GM23248 (cell line): ENCODE results near the gene CDKN2A. TPM values are rescaled to one million over a fixed set of nuclear protein-coding genes. Genes with fewer than 3 reads are reported as not detected.
A peak's percentile ranks its signal among the peaks of the same experiment; 100 is the strongest.

ENCODE experiments used
- DNase-seq: peaks from one replicate; pipeline ENCODE4 v3.0.0-alpha.2; 2015
- H2AFZ ChIP-seq: fragments of 200-600 bp; sonication (generic); 2 replicates; pipeline ENCODE4 v1.6.1; 2016; ENCODE audit warnings: antibody characterized with exemption
- H3F3A ChIP-seq: fragments of 200-600 bp; sonication (generic); 2 replicates; pipeline ENCODE4 v1.6.1; 2016; ENCODE audit warnings: mild to moderate bottlenecking, antibody characterized with exemption, mixed run types; ENCODE audit not compliant: insufficient read depth
- H3K27ac ChIP-seq: fragments of 200-600 bp; sonication (generic); 2 replicates; pipeline ENCODE4 v1.5.1; 2016; ENCODE audit warnings: mild to moderate bottlenecking
- H3K27me3 ChIP-seq: fragments of 200-600 bp; sonication (generic); replicated peaks from 2 replicates; pipeline ENCODE4 v1.6.1; 2016; ENCODE audit warnings: mild to moderate bottlenecking; ENCODE audit not compliant: insufficient read depth
- H3K36me3 ChIP-seq: fragments of 200-600 bp; sonication (generic); 2 replicates; pipeline ENCODE4 v1.6.1; 2016; ENCODE audit warnings: low read depth, mild to moderate bottlenecking
- H3K4me1 ChIP-seq: fragments of 200-600 bp; sonication (generic); 2 replicates; pipeline ENCODE4 v1.6.1; 2016; ENCODE audit warnings: mild to moderate bottlenecking; ENCODE audit not compliant: insufficient read depth
- H3K4me2 ChIP-seq: fragments of 200-600 bp; sonication (generic); one replicate; pipeline ENCODE4 v1.6.1; 2016; ENCODE audit warnings: mild to moderate bottlenecking; ENCODE audit not compliant: unreplicated experiment
- H3K4me3 ChIP-seq: fragments of 200-600 bp; sonication (generic); 2 replicates; pipeline ENCODE4 v1.5.1; 2016; ENCODE audit warnings: mild to moderate bottlenecking
- H3K79me2 ChIP-seq: fragments of 200-600 bp; sonication (generic); 2 replicates; pipeline ENCODE4 v1.6.1; 2016; ENCODE audit warnings: mild to moderate bottlenecking; ENCODE audit not compliant: insufficient read depth
- H3K9ac ChIP-seq: fragments of 200-600 bp; sonication (generic); 2 replicates; pipeline ENCODE4 v1.6.1; 2016; ENCODE audit warnings: mild to moderate bottlenecking
- H3K9me2 ChIP-seq: fragments of 200-600 bp; sonication (generic); 2 replicates; pipeline ENCODE4 v1.6.1; 2016; ENCODE audit warnings: mixed run types, mild to moderate bottlenecking, moderate library complexity; ENCODE audit not compliant: insufficient read depth
- H3K9me3 ChIP-seq: fragments of 200-600 bp; sonication (generic); one replicate; pipeline ENCODE4 v1.6.1; 2017; ENCODE audit warnings: low read depth
- H4K20me1 ChIP-seq: fragments of 200-600 bp; sonication (generic); 2 replicates; pipeline ENCODE4 v1.6.0; 2016; ENCODE audit not compliant: insufficient read depth
- EZH2 ChIP-seq: fragments of 200-600 bp; sonication (generic); IDR thresholded peaks from 2 replicates; pipeline ENCODE4 v1.6.1; 2018; ENCODE audit warnings: antibody characterized with exemption, mild to moderate bottlenecking; ENCODE audit not compliant: insufficient read depth, poor library complexity, severe bottlenecking
- EZH2phosphoT487 ChIP-seq: fragments of 200-600 bp; sonication (generic); IDR thresholded peaks from 2 replicates; pipeline ENCODE4 v1.6.1; 2018; ENCODE audit warnings: antibody characterized with exemption, moderate library complexity, mild to moderate bottlenecking, low read depth; ENCODE audit not compliant: insufficient read depth
- WGBS, 2 experiments: methylation state at CpG; one replicate each; pipeline ENCODE4 v1.1.6; 2015 to 2017; ENCODE audit warnings: low lambda C conversion rate in 2 of 2, low coverage in 1 of 2; ENCODE audit errors: missing lambda C conversion rate in 2 of 2; 5-methylcytosine and 5-hydroxymethylcytosine counted together
- in situ Hi-C: fragments of 300-500 bp; cut with MboI; formaldehyde crosslinking; loops from 2 replicates; pipeline ENCODE4 v1.15.0; 2020
- polyA plus RNA-seq: library from polyadenylated mRNA; unstranded; fragments of >200 nt; fragmentation: Nextera tagmentation; extraction: Ambion mirVana; gene quantifications from 2 replicates; pipeline ENCODE4 v1.2.1, GENCODE V29; 2016
- total RNA-seq: library from RNA; depleted of rRNA; stranded (reverse); fragments of >200 nt; shearing (Covaris generic); gene quantifications from 2 replicates; pipeline ENCODE4 v1.2.3, GENCODE V29; 2014; rRNA removed

CDKN2A gene
- total RNA-seq (18.1 and 27.3 TPM in 2 replicates), polyA plus RNA-seq (42.2 and 43.6 TPM in 2 replicates)

GRCh38 chr9:21993893-21994555 lies at the start of gene CDKN2A:
TSS of gene CDKN2A (minus strand) at chr9:21994392.
- Histone ChIP-seq H3K9ac (peak within 1 kb of the TSS; percentile 91), H3K9me2 (no peaks in the 10 kb centered on the region), H2AFZ (peak within 1 kb of the TSS; percentile 96), H3K27ac (peak within 1 kb of the TSS; percentile 85), H4K20me1 (no peaks in the 10 kb centered on the region), H3K79me2 (peaks cover 38% of the 10 kb centered on the region), H3K4me3 (peak within 1 kb of the TSS; percentile 91), H3K27me3 (no peaks in the 10 kb centered on the region), H3K4me2 (peak within 1 kb of the TSS; percentile 82), H3K4me1 (peaks cover 25% of the 10 kb centered on the region), H3K9me3 (no peaks in the 10 kb centered on the region), H3F3A (no peaks in the 10 kb centered on the region), H3K36me3 (no peaks in the 10 kb centered on the region)
- in situ Hi-C loops, result no loop called here
- 13 to 17% methylated on average over 42 to 52 of the region's 53 CpGs for WGBS, 2 experiments
- no peak for TF ChIP-seq EZH2
- TF ChIP-seq EZH2phosphoT487, result no peak
- DNase-seq, result peak; percentile 64

- in situ Hi-C loops, result no loop called here
- no peaks in the 10 kb centered on the region for H3K9me3 ChIP-seq
- H3K9me2 ChIP-seq, result no peaks in the 10 kb centered on the region
- H4K20me1 ChIP-seq, result no peaks in the 10 kb centered on the region
- no peak overlapping the region for H3K9ac ChIP-seq
- H3K79me2 ChIP-seq, result no peaks in the 10 kb centered on the region
- H3K4me1 ChIP-seq, result peaks cover 44% of the 10 kb centered on the region
- no peak overlapping the region for H3K4me2 ChIP-seq
- DNase-seq, result no peak
- 64 to 65% methylated on average over 3 of the region's 3 CpGs for whole genome bisulfite sequencing, 2 experiments
- TF ChIP-seq EZH2phosphoT487, result no peak
- no peak for TF ChIP-seq EZH2
- H3F3A ChIP-seq, result peaks cover 37% of the 10 kb centered on the region
- no peak overlapping the region for H3K4me3 ChIP-seq
- H3K36me3 ChIP-seq, result no peaks in the 10 kb centered on the region
- no peak overlapping the region for H3K27ac ChIP-seq
- H3K27me3 ChIP-seq, result no peaks in the 10 kb centered on the region
- no peak overlapping the region for H2AFZ ChIP-seq
Measured at GRCh38 chr9:22043928-22044327, 49.7 kb upstream of the CDKN2A start.

- peaks cover 37% of the 10 kb centered on the region for H3F3A ChIP-seq
- H3K9me2 ChIP-seq, result no peaks in the 10 kb centered on the region
- no peaks in the 10 kb centered on the region for H4K20me1 ChIP-seq
- no peaks in the 10 kb centered on the region for H3K36me3 ChIP-seq
- no peak overlapping the region for H2AFZ ChIP-seq
- H3K27ac ChIP-seq, result peak overlapping the region; percentile 79
- TF ChIP-seq EZH2phosphoT487, result no peak
- TF ChIP-seq EZH2, result no peak
- no peak overlapping the region for H3K4me3 ChIP-seq
- in situ Hi-C loops, result no loop called here
- no peaks in the 10 kb centered on the region for H3K79me2 ChIP-seq
- peaks cover 59% of the 10 kb centered on the region for H3K4me1 ChIP-seq
- peak overlapping the region; percentile 41 for H3K4me2 ChIP-seq
- DNase-seq, result peak; percentile 47
- no peak overlapping the region for H3K9ac ChIP-seq
- 92 to 95% methylated on average over 1 of the region's 1 CpG for WGBS, 2 experiments
- no peaks in the 10 kb centered on the region for H3K27me3 ChIP-seq
- no peaks in the 10 kb centered on the region for H3K9me3 ChIP-seq
Measured at GRCh38 chr9:22041775-22042174, 47.6 kb upstream of the CDKN2A start.

- TF ChIP-seq EZH2 (no peak), EZH2phosphoT487 (no peak)
- 97 to 100% methylated on average over 1 of the region's 1 CpG for whole genome bisulfite sequencing, 2 experiments
- in situ Hi-C loops, result no loop called here
Measured at GRCh38 chr9:22041344-22041743, 47.2 kb upstream of the CDKN2A start.

More at GRCh38 chr9:22041344-22041743, 47.2 kb upstream of the CDKN2A start:
- Histone ChIP-seq H3K36me3 (no peaks in the 10 kb centered on the region), H3K4me3 (peak overlapping the region; percentile 5; the same call in 1 of the 2 replicates), H3F3A (peaks cover 37% of the 10 kb centered on the region), H3K9me2 (no peaks in the 10 kb centered on the region), H3K27me3 (no peaks in the 10 kb centered on the region), H2AFZ (no peak overlapping the region), H3K4me2 (peak overlapping the region; percentile 41), H4K20me1 (no peaks in the 10 kb centered on the region), H3K4me1 (peaks cover 59% of the 10 kb centered on the region), H3K27ac (peak overlapping the region; percentile 79), H3K9ac (0 out of 2 replicates have a peak overlapping the region, but pooled peaks have one; percentile 36), H3K79me2 (no peaks in the 10 kb centered on the region), H3K9me3 (no peaks in the 10 kb centered on the region)
- peak; percentile 4 for DNase-seq
